Endothelial cell of umbilical vein (primary cell): ENCODE measurements around the gene CASP3. TPM values are rescaled to one million over a fixed set of nuclear protein-coding genes. Genes with fewer than 3 reads are reported as not detected.
"Not testable (repeated sequence)": the region's sequence is repeated elsewhere in the genome, so short reads cannot be mapped to it uniquely, and the experiment has no call there.

Experiments used
- BruUV-seq: library from RNA; stranded (reverse); fragments of 400-500 nt; replicated peaks from 2 replicates; lab custom pipeline; 2021; lab: Mats Ljungman, UMichigan
- CTCF ChIA-PET: fragments of 300-600, 350-600 bp; sonication (Branson Sonifier 250); formaldehyde crosslinking; loops from one replicate; lab custom pipeline; 2021; ENCODE audit warnings: antibody characterized with exemption, inconsistent platforms; lab: Charles Lee
- POLR2A ChIA-PET: fragments of 300-600, 350-600 bp; sonication (Branson Sonifier 250); formaldehyde crosslinking; loops from one replicate; lab custom pipeline; 2021; ENCODE audit warnings: antibody characterized with exemption, inconsistent platforms; lab: Charles Lee
- DNase-seq: peaks from one replicate; pipeline ENCODE4 v3.0.0-alpha.2; 2011; ENCODE audit warnings: low read depth, low spot score
- FAIRE-seq: peaks from 2 replicates; lab custom pipeline; 2011; peaks lifted over from hg19 to GRCh38; lab: Jason Lieb, UNC
- H2AFZ ChIP-seq: 2 replicates; pipeline ENCODE4 v1.6.0; 2012; ENCODE audit warnings: low read depth, low read length, control low read depth, inconsistent platforms
- H3K27ac ChIP-seq: 2 replicates; pipeline ENCODE4 v1.5.1; 2011; ENCODE audit warnings: low read depth, mild to moderate bottlenecking, control low read depth, low read length, moderate library complexity; ENCODE audit not compliant: insufficient read depth
- H3K27me3 ChIP-seq, 2 experiments: 2 replicates each; pipeline versions ENCODE4 v1.6.0 to v1.6.1; 2011; ENCODE audit warnings: low read length in 2 of 2, mixed read lengths in 1 of 2; ENCODE audit not compliant: control insufficient read depth in 2 of 2, insufficient read depth in 2 of 2
- H3K36me3 ChIP-seq, 2 experiments: 2 replicates in 1 of 2; 3 replicates in 1 of 2; pipeline ENCODE4 v1.5.1; 2011; ENCODE audit warnings: low read length in 2 of 2, mild to moderate bottlenecking in 1 of 2, moderate library complexity in 1 of 2; ENCODE audit not compliant: control insufficient read depth in 2 of 2, insufficient read depth in 2 of 2; ENCODE audit errors: extremely low read depth in 1 of 2
- H3K4me1 ChIP-seq: 3 replicates; pipeline ENCODE4 v1.5.1; 2011; ENCODE audit warnings: mild to moderate bottlenecking, low read length; ENCODE audit not compliant: control insufficient read depth, insufficient read depth; ENCODE audit errors: extremely low read depth
- H3K4me2 ChIP-seq: 2 replicates; pipeline ENCODE4 v1.6.1; 2011; ENCODE audit warnings: low read length, control low read depth, mixed read lengths; ENCODE audit not compliant: insufficient read depth
- H3K4me3 ChIP-seq, 3 experiments: fragments of 200-600 bp in 1 of 3; sonication (generic), shearing (Covaris generic) in 1 of 3; replicated peaks in 1 of 3; 2 replicates each; pipeline ENCODE4 v1.5.1; 2011 to 2016; ENCODE audit warnings: control low read depth in 3 of 3, low read length in 3 of 3, mild to moderate bottlenecking in 2 of 3, inconsistent platforms in 1 of 3, low read depth in 1 of 3, moderate library complexity in 1 of 3; ENCODE audit not compliant: insufficient read depth in 1 of 3
- H3K79me2 ChIP-seq: 2 replicates; pipeline ENCODE4 v1.6.0; 2012; ENCODE audit warnings: low read length, inconsistent platforms; ENCODE audit not compliant: control insufficient read depth, insufficient read depth
- H3K9ac ChIP-seq: replicated peaks from 2 replicates; pipeline ENCODE3; 2011; ENCODE audit warnings: low read length, control low read depth; ENCODE audit not compliant: insufficient read depth; ENCODE audit errors: extremely low read depth
- H3K9me1 ChIP-seq: replicated peaks from 3 replicates; pipeline ENCODE4 v1.6.0; 2011; ENCODE audit warnings: mild to moderate bottlenecking, low read length; ENCODE audit not compliant: control insufficient read depth, insufficient read depth; ENCODE audit errors: extremely low read depth
- H3K9me3 ChIP-seq: replicated peaks from 2 replicates; pipeline ENCODE4 v1.5.1; 2012; ENCODE audit warnings: low read length, inconsistent platforms; ENCODE audit not compliant: control insufficient read depth, insufficient read depth
- H4K20me1 ChIP-seq: replicated peaks from 2 replicates; pipeline ENCODE3; 2011; ENCODE audit warnings: mild to moderate bottlenecking, low read length; ENCODE audit not compliant: control insufficient read depth, insufficient read depth; ENCODE audit errors: extremely low read depth
- EZH2 ChIP-seq: IDR thresholded peaks from 2 replicates; pipeline ENCODE4 v1.6.1; 2012; ENCODE audit warnings: borderline replicate concordance, low read depth, mild to moderate bottlenecking, moderate library complexity, low read length, inconsistent platforms; ENCODE audit not compliant: severe bottlenecking
- FOS ChIP-seq: IDR thresholded peaks from 2 replicates; pipeline ENCODE4 v1.6.1; 2011; ENCODE audit warnings: mild to moderate bottlenecking, low read length, moderate library complexity, borderline replicate concordance; ENCODE audit not compliant: insufficient read depth
- GATA2 ChIP-seq: IDR thresholded peaks from 2 replicates; pipeline ENCODE4 v1.7.0; 2011; ENCODE audit warnings: low read depth, mild to moderate bottlenecking, moderate library complexity, mixed read lengths, low read length; ENCODE audit not compliant: insufficient read length, insufficient read depth
- JUN ChIP-seq: IDR thresholded peaks from 2 replicates; pipeline ENCODE4 v1.6.1; 2011; ENCODE audit warnings: borderline replicate concordance, low read depth; ENCODE audit not compliant: insufficient read length, insufficient read depth
- MYC ChIP-seq: IDR thresholded peaks from one replicate; pipeline ENCODE4 v1.6.1; 2011; ENCODE audit warnings: mild to moderate bottlenecking, low read depth, low read length
- POLR2A ChIP-seq: IDR thresholded peaks from 2 replicates; pipeline ENCODE4 v1.6.1; 2012; ENCODE audit warnings: low read depth, mild to moderate bottlenecking, control low read depth, low read length
- POLR2AphosphoS5 ChIP-seq: IDR thresholded peaks from 2 replicates; pipeline ENCODE4 v1.6.1; 2012; ENCODE audit warnings: low read depth, mild to moderate bottlenecking, control low read depth, low read length, moderate library complexity; ENCODE audit not compliant: insufficient read depth
- dilution Hi-C: fragments of 300-500 bp; cut with MboI; formaldehyde crosslinking; loops from one replicate; pipeline ENCODE4 v1.15.0; 2019; ENCODE audit warnings: low sequenced_read_pairs; ENCODE audit not compliant: extremely low pct_ligation_motif_present
- intact Hi-C: fragments of 100-400 bp; cut with micrococcal nuclease; formaldehyde crosslinking; loops from one replicate; pipeline ENCODE4 v1.10.0; 2022
- polyA plus RNA-seq, 4 experiments: library from polyadenylated mRNA; depleted of rRNA in 3 of 4; stranded (reverse) in 3 of 4; unstranded in 1 of 4; fragments of >200 nt; gene quantifications; 2 replicates each; pipeline versions ENCODE4 v1.2.1 to v1.2.3, GENCODE V29; 2011 to 2012; ENCODE audit warnings: missing spikeins in 1 of 4
- total RNA-seq: library from RNA; stranded (reverse); gene quantifications from 2 replicates; pipeline ENCODE4 v1.2.3, GENCODE V29; 2021
- TF ChIP-seq, protein P1 (sequence below): IDR thresholded peaks from 2 replicates; pipeline ENCODE4 v1.6.1; 2011; ENCODE audit not compliant: insufficient read depth, insufficient read length
- TF ChIP-seq, protein P2 (sequence below), 2 donors: IDR thresholded peaks; 1 replicate in 1 of 2; 2 replicates in 1 of 2; pipeline ENCODE4 v1.5.1; 2011; ENCODE audit warnings: low read length in 2 of 2, mild to moderate bottlenecking in 2 of 2, moderate library complexity in 2 of 2, control low read depth in 1 of 2, inconsistent platforms in 1 of 2, low read depth in 1 of 2; ENCODE audit not compliant: insufficient read depth in 1 of 2; ENCODE audit errors: extremely low read depth in 1 of 2

The CASP3 gene
- total and polyA plus RNA-seq, 2 donors (not counting 3 experiments of a cell fraction or from before 2014, with no cell fraction given), result 26.0 to 54.5 TPM

DNA sequence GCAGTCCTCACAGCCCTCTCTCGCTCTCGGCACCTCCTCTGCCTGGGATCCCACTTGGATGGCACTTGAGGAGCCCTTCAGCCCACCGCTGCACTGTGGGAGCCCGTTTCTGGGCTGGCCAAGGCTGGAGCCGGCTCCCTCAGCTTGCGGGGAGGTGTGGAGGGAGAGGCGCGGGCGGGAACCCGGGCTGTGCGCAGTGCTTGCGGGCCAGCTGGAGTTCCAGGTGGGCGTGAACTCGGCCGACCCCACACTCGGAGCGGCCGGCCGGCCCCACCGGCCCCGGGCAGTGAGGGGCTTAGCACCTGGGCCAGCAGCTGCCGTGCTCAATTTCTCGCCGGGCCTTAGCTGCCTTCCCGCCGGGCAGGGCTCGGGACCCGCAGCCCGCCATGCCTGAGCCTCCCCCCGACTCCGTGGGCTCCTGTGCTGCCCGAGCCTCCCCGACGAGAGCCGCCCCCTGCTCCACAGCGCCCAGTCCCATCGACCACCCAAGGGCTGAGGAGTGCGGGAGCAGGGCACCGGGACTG is 57.4 kb downstream of the CASP3 start:
- H3K36me3 ChIP-seq, intact Hi-C loops, CTCF ChIA-PET, H4K20me1 ChIP-seq, H3K4me3 ChIP-seq, H3K27ac ChIP-seq, H3K9ac ChIP-seq, H2AFZ ChIP-seq, POLR2A ChIA-PET, H3K79me2 ChIP-seq, H3K4me2 ChIP-seq, DNase-seq, H3K9me1 ChIP-seq, FAIRE-seq, dilution Hi-C loops, H3K4me1 ChIP-seq, BruUV-seq, H3K27me3 ChIP-seq, H3K9me3 ChIP-seq: not testable (repeated sequence)

DNA sequence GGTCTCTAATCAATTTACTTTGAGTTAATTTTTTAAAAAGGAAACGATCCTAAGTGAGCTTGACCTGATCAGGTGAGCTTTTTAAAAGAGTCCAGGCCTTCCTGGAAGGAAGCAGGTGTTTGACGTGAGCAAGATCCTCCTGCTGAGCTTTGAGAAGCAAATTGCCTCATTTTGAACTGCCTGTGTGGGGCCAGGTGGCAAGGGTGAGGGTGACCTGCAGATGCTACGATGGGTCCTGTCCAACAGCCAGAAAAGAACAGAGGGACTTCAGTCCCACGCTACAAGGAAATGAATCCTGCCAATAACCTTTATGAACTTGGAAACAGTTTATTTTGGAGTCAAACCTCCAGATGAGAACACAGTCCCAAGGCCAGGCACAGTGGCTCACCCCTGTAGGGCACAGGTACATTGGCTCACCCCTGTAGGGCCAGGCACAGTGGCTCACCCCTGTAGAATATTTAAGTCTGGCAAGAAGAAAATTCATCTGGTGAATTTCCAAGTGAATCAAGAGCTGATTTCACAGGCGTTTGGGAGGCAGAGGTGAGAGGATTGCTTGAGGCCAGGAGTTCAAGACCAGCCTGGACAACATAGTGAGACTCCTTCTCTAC is 58.1 kb downstream of the CASP3 start:
- Histone ChIP-seq H3K36me3 (no peaks in the 10 kb centered on the region), H3K9ac (no peak overlapping the region), H3K79me2 (no peaks in the 10 kb centered on the region), H3K4me2 (no peak overlapping the region), H2AFZ (no peak overlapping the region), H3K27ac (no peak overlapping the region), H4K20me1 (no peaks in the 10 kb centered on the region), H3K4me3 (no peak overlapping the region), H3K9me3 (no peaks in the 10 kb centered on the region), H3K27me3 (no peaks in the 10 kb centered on the region), H3K9me1 (no peaks in the 10 kb centered on the region), H3K4me1 (peaks cover 2% of the 10 kb centered on the region)
- no peak for DNase-seq
- BruUV-seq, result no TSS peak
- no peak for FAIRE-seq
- dilution Hi-C loops, result no loop called here
- TF ChIP-seq EZH2, result no peak
- no peak for TF ChIP-seq POLR2A
- TF ChIP-seq, protein P1, sequence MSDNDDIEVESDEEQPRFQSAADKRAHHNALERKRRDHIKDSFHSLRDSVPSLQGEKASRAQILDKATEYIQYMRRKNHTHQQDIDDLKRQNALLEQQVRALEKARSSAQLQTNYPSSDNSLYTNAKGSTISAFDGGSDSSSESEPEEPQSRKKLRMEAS, result no peak
- no peak for TF ChIP-seq POLR2AphosphoS5
- TF ChIP-seq GATA2, result no peak
- TF ChIP-seq, protein P2, sequence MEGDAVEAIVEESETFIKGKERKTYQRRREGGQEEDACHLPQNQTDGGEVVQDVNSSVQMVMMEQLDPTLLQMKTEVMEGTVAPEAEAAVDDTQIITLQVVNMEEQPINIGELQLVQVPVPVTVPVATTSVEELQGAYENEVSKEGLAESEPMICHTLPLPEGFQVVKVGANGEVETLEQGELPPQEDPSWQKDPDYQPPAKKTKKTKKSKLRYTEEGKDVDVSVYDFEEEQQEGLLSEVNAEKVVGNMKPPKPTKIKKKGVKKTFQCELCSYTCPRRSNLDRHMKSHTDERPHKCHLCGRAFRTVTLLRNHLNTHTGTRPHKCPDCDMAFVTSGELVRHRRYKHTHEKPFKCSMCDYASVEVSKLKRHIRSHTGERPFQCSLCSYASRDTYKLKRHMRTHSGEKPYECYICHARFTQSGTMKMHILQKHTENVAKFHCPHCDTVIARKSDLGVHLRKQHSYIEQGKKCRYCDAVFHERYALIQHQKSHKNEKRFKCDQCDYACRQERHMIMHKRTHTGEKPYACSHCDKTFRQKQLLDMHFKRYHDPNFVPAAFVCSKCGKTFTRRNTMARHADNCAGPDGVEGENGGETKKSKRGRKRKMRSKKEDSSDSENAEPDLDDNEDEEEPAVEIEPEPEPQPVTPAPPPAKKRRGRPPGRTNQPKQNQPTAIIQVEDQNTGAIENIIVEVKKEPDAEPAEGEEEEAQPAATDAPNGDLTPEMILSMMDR (IDR thresholded peaks at IDR 0.05; ENCODE audit: extremely low read depth in 1 of 2, insufficient read depth in 1 of 2, low read depth in 1 of 2, low read length in 2 of 2), result no peak
- no peak for TF ChIP-seq FOS
- no peak for TF ChIP-seq MYC
- TF ChIP-seq JUN, result no peak
- POLR2A ChIA-PET, result no interaction called here
- CTCF ChIA-PET, result no interaction called here
- intact Hi-C loops, result no loop called here
